NCI-H1436 (cell line): ENCODE data around the gene RWDD1.
A peak's percentile ranks its signal among the peaks of the same experiment; 100 is the strongest.
"Not testable (repeated sequence)": the region's sequence is repeated elsewhere in the genome, so short reads cannot be mapped to it uniquely, and the experiment has no call there.

ENCODE experiments used
- DNase-seq: peaks from one replicate; lab custom pipeline; 2025; lab: John Stamatoyannopoulos, UW

RWDD1 gene

GRCh38 chr6:116560130-116560529 is 11.2 kb upstream of the RWDD1 start:
- DNase-seq = no peak

GRCh38 chr6:116561377-116562018 is 9.8 kb upstream of the RWDD1 start:
- peak; percentile 39 for DNase-seq

- no peak for DNase-seq
These were observed 9.3 kb upstream of the RWDD1 start for GRCh38 chr6:116562019-116562403.

- no peak for DNase-seq
These were observed 8.7 kb upstream of the RWDD1 start for GRCh38 chr6:116562614-116563013.

GRCh38 chr6:116563830-116564229 is 7.5 kb upstream of the RWDD1 start:
- DNase-seq = no peak

- no peak for DNase-seq
These were observed 7.0 kb upstream of the RWDD1 start for GRCh38 chr6:116564311-116564710.

GRCh38 chr6:116564921-116565872 is 6.1 kb upstream of the RWDD1 start:
- no peak for DNase-seq

GRCh38 chr6:116568111-116568510 is 3.2 kb upstream of the RWDD1 start:
- no peak for DNase-seq

- DNase-seq = no peak
These were observed 2.2 kb upstream of the RWDD1 start for GRCh38 chr6:116568821-116569755.

GRCh38 chr6:116571683-116572000 is 338 bp downstream of the RWDD1 start:
- no peak for DNase-seq

GRCh38 chr6:116572162-116572561 is 858 bp downstream of the RWDD1 start:
- DNase-seq = no peak

GRCh38 chr6:116575227-116575626 is 3.9 kb downstream of the RWDD1 start:
- DNase-seq = no peak

GRCh38 chr6:116577486-116577885 is 6.2 kb downstream of the RWDD1 start:
- DNase-seq = no peak

- no peak for DNase-seq
These were observed 7.0 kb downstream of the RWDD1 start for GRCh38 chr6:116578335-116578734.

GRCh38 chr6:116579143-116579542 is 7.8 kb downstream of the RWDD1 start:
- DNase-seq = no peak

GRCh38 chr6:116580198-116580597 is 8.9 kb downstream of the RWDD1 start:
- DNase-seq = no peak

- no peak for DNase-seq
These were observed 15.0 kb downstream of the RWDD1 start for GRCh38 chr6:116586276-116586675.

GRCh38 chr6:116586738-116587137 is 15.4 kb downstream of the RWDD1 start:
- DNase-seq = no peak

GRCh38 chr6:116595247-116595646 is 23.9 kb downstream of the RWDD1 start:
- DNase-seq = no peak

GRCh38 chr6:116596815-116597214 is 25.5 kb downstream of the RWDD1 start:
- DNase-seq = no peak

GRCh38 chr6:116603916-116604315 is 32.6 kb downstream of the RWDD1 start:
- DNase-seq = not testable (repeated sequence)

- not testable (repeated sequence) for DNase-seq
These were observed 33.6 kb downstream of the RWDD1 start for GRCh38 chr6:116604868-116605267.
